ENCODE data around the gene RFTN1. TPM values are rescaled to one million over a fixed set of nuclear protein-coding genes. Genes with fewer than 3 reads are reported as not detected.

Gene RFTN1
- total and polyA plus RNA-seq, 2 donors (not counting 1 experiment from before 2014, with no cell fraction given): 32.4 to 156 TPM

DNA sequence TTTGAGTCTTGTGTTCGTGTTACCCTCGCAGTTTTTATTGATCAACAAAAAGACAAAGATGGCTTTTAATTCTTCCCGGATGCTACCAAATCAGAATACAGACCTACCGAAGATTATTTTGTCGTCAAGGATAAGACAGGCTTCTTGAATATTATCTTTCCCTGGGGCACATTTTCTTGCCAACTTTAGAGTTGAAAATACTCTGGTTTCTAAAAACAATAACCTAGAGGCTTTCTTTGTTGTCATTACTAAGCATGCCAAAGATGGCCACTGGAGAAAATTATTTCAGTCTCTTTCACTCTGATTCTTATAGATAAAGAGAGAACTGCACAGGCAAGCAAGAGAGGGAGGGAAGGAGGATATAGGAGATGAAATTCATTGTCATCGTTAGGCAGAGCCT lies 214.6 kb downstream of the RFTN1 start:
- POLR2A ChIA-PET: no interaction called here
- Mint-ChIP-seq H3K27me3 (no peaks in the 10 kb centered on the region), H3K4me1 (peaks cover 61% of the 10 kb centered on the region), H3K9me3 (ENCODE audit: insufficient read depth) (no peaks in the 10 kb centered on the region), H3K4me3 (no peak overlapping the region), H3K27ac (no peak overlapping the region)
- Histone ChIP-seq H3K27me3 (replicated peaks in 1 of 4; ENCODE audit: control extremely low read depth in 1 of 4, control insufficient read depth in 3 of 4, insufficient read depth in 4 of 4, low read length in 3 of 4) (no peaks in the 10 kb centered on the region), H3K9me3 (ENCODE audit: control extremely low read depth in 1 of 3, control insufficient read depth in 2 of 3, insufficient read depth in 1 of 3, low read length in 2 of 3) (no peaks in the 10 kb centered on the region), H3K27ac (ENCODE audit: low read length in 2 of 2) (no peak overlapping the region), H3K4me3 (ENCODE audit: control extremely low read depth in 1 of 5, extremely low read depth in 1 of 5, insufficient read depth in 1 of 5, low read depth in 2 of 5, low read length in 4 of 5) (no peak overlapping the region), H3K9ac (ENCODE audit: low read length) (no peak overlapping the region), H3K4me1 (ENCODE audit: control insufficient read depth in 2 of 2, insufficient read depth in 2 of 2, low read length in 2 of 2) (peaks cover 32 to 47% of the 10 kb centered on the region in 2 donors), H2AFZ (ENCODE audit: insufficient read depth, low read depth, low read length, poor library complexity, severe bottlenecking) (no peak overlapping the region), H3K36me3 (replicated peaks in 1 of 2; ENCODE audit: control extremely low read depth in 1 of 2, control insufficient read depth in 1 of 2, extremely low read depth in 1 of 2, insufficient read depth in 2 of 2, low read length in 1 of 2) (peaks cover 0 to 3% of the 10 kb centered on the region in 2 experiments), H3K79me2 (ENCODE audit: control insufficient read depth, insufficient read depth, low read length) (no peaks in the 10 kb centered on the region), H4K20me1 (ENCODE audit: control insufficient read depth, insufficient read depth, low read length, poor library complexity, severe bottlenecking) (no peaks in the 10 kb centered on the region), H3K4me2 (replicated peaks; ENCODE audit: low read depth, low read length, poor library complexity, severe bottlenecking) (no peak overlapping the region)
- 96% methylated on average over 4 of the region's 6 CpGs for WGBS (ENCODE audit: insufficient coverage)
- CTCF ChIA-PET: interaction anchor here (1.3 kb wide), 1 partner anchor 10 kb away, joined by 4 read pairs; no protein-coding TSS in a partner anchor
- no peak for TF ChIP-seq EZH2 (IDR thresholded peaks at IDR 0.05; ENCODE audit: borderline replicate concordance, insufficient read depth, low read depth, low read length, poor library complexity, severe bottlenecking)
- TF ChIP-seq, protein P1, sequence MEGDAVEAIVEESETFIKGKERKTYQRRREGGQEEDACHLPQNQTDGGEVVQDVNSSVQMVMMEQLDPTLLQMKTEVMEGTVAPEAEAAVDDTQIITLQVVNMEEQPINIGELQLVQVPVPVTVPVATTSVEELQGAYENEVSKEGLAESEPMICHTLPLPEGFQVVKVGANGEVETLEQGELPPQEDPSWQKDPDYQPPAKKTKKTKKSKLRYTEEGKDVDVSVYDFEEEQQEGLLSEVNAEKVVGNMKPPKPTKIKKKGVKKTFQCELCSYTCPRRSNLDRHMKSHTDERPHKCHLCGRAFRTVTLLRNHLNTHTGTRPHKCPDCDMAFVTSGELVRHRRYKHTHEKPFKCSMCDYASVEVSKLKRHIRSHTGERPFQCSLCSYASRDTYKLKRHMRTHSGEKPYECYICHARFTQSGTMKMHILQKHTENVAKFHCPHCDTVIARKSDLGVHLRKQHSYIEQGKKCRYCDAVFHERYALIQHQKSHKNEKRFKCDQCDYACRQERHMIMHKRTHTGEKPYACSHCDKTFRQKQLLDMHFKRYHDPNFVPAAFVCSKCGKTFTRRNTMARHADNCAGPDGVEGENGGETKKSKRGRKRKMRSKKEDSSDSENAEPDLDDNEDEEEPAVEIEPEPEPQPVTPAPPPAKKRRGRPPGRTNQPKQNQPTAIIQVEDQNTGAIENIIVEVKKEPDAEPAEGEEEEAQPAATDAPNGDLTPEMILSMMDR (IDR thresholded peaks at IDR 0.05): no peak
- intact Hi-C loops (cut with micrococcal nuclease): no loop called here
- DNase-seq (no peak), ATAC-seq (ENCODE audit: low read depth) (no peak)

DNA sequence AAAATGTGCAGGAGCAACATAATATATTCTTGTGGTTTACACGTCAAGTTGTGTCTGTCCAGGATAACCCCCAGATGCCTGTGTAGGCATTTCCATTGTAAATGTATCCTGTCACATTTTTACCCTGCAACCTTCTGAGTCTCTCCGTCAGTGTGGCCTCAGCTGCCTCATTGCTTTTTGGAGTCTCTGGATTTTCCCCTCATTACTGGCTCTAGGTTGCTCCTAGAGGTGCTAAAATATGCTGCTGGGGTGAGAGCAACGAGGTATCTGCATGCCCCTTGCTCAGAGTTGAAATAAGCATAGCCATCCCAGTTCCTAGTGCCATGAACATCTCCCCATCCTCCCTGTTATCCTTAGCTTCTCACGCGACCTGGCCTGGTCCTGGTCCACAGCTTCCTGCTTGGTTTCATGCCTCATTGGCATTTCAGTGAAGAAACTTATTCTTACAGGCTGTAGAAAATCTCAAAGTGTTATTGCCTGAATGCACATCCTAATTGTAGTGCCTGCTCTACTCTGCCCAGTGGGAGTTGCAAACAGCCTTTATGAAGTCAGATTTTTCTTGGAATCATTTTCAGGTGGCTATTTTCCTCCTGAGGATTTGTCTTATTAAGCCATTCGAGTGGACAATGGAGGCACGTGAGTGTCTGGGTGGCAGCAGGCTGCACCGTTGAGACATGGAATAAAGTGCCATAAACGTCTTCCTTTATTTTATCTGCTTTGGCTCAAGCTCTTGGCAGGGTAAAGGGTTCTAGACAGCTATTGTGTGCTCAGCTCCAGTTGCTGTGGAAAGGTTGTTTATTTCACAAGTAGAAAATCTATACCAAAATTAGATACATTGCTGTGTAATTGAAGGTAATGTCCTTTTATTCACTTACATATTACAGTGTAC lies 215.3 kb downstream of the RFTN1 start:
- no peak overlapping the region for H3K27ac Mint-ChIP-seq
- DNase-seq (no peak), ATAC-seq (ENCODE audit: low read depth) (no peak)
- Histone ChIP-seq H3K4me3 (ENCODE audit: control extremely low read depth in 1 of 5, extremely low read depth in 1 of 5, insufficient read depth in 1 of 5, low read depth in 2 of 5, low read length in 4 of 5) (no peak overlapping the region), H3K4me2 (replicated peaks; ENCODE audit: low read depth, low read length, poor library complexity, severe bottlenecking) (no peak overlapping the region), H3K9me3 (ENCODE audit: control extremely low read depth in 1 of 3, control insufficient read depth in 2 of 3, insufficient read depth in 1 of 3, low read length in 2 of 3) (peaks cover 0 to 5% (median 2%) of the 10 kb centered on the region in 3 donors), H3K27me3 (replicated peaks in 1 of 4; ENCODE audit: control extremely low read depth in 1 of 4, control insufficient read depth in 3 of 4, insufficient read depth in 4 of 4, low read length in 3 of 4) (no peaks in the 10 kb centered on the region), H2AFZ (ENCODE audit: insufficient read depth, low read depth, low read length, poor library complexity, severe bottlenecking) (no peak overlapping the region), H3K79me2 (ENCODE audit: control insufficient read depth, insufficient read depth, low read length) (peaks cover 4% of the 10 kb centered on the region), H3K9ac (ENCODE audit: low read length) (no peak overlapping the region), H3K4me1 (ENCODE audit: control insufficient read depth in 2 of 2, insufficient read depth in 2 of 2, low read length in 2 of 2) (peaks cover 32 to 47% of the 10 kb centered on the region in 2 donors), H4K20me1 (ENCODE audit: control insufficient read depth, insufficient read depth, low read length, poor library complexity, severe bottlenecking) (no peaks in the 10 kb centered on the region), H3K36me3 (replicated peaks in 1 of 2; ENCODE audit: control extremely low read depth in 1 of 2, control insufficient read depth in 1 of 2, extremely low read depth in 1 of 2, insufficient read depth in 2 of 2, low read length in 1 of 2) (peaks cover 0 to 3% of the 10 kb centered on the region in 2 experiments), H3K27ac (ENCODE audit: low read length in 2 of 2) (no peak overlapping the region)
- no peaks in the 10 kb centered on the region for H3K27me3 Mint-ChIP-seq
- peaks cover 59% of the 10 kb centered on the region for H3K4me1 Mint-ChIP-seq
- POLR2A ChIA-PET: no interaction called here
- TF ChIP-seq, protein P1 (IDR thresholded peaks at IDR 0.05): no peak
- no peak for TF ChIP-seq EZH2 (IDR thresholded peaks at IDR 0.05; ENCODE audit: borderline replicate concordance, insufficient read depth, low read depth, low read length, poor library complexity, severe bottlenecking)
- H3K4me3 Mint-ChIP-seq: no peak overlapping the region
- H3K9me3 Mint-ChIP-seq (ENCODE audit: insufficient read depth): no peaks in the 10 kb centered on the region
- CTCF ChIA-PET: interaction anchor here (1.0 to 1.3 kb wide), 2 partner anchors 9 to 239 kb away, joined by 3 to 4 read pairs; no protein-coding TSS in a partner anchor
- 90% methylated on average over 5 of the region's 9 CpGs for WGBS (ENCODE audit: insufficient coverage)
- intact Hi-C loops (cut with micrococcal nuclease): no loop called here
